MCF 10A (cell line): ENCODE measurements around the gene CNR1. TPM values are rescaled to one million over a fixed set of nuclear protein-coding genes. Genes with fewer than 3 reads are reported as not detected.

ENCODE experiments used
- BruUV-seq: library from RNA; stranded (reverse); fragments of 400-500 nt; replicated peaks from 2 replicates; lab custom pipeline; 2021; lab: Mats Ljungman, UMichigan
- CTCF ChIA-PET: fragments of 300-600 bp; sonication (Branson Sonifier 250); formaldehyde crosslinking; extraction: SDS; loops from one replicate; lab custom pipeline; 2021; ENCODE audit warnings: antibody characterized with exemption, inconsistent platforms; lab: Yijun Ruan, JAX
- POLR2A ChIA-PET: fragments of 300-600, 350-650 bp; sonication (Branson Sonifier 250); formaldehyde crosslinking; extraction: SDS; loops from one replicate; lab custom pipeline; 2020; ENCODE audit warnings: antibody characterized with exemption, inconsistent platforms; lab: Yijun Ruan, JAX
- DNase-seq: peaks from one replicate; pipeline ENCODE4 v3.0.0-alpha.2; 2018; ENCODE audit not compliant: unreplicated experiment
- H3K27ac Mint-ChIP-seq: one replicate; pipeline ENCODE4 v1.8.0; 2022; ENCODE audit warnings: mild to moderate bottlenecking, low read depth, mixed read lengths; ENCODE audit not compliant: unreplicated experiment
- H3K27me3 Mint-ChIP-seq: one replicate; pipeline ENCODE4 v1.8.0; 2022; ENCODE audit warnings: mixed read lengths; ENCODE audit not compliant: insufficient read depth, unreplicated experiment
- H3K36me3 Mint-ChIP-seq: one replicate; pipeline ENCODE4 v1.8.0; 2022; ENCODE audit warnings: mild to moderate bottlenecking, moderate library complexity, mixed read lengths; ENCODE audit not compliant: insufficient read depth, unreplicated experiment
- H3K4me1 Mint-ChIP-seq: one replicate; pipeline ENCODE4 v1.8.0; 2022; ENCODE audit warnings: mixed read lengths; ENCODE audit not compliant: insufficient read depth, unreplicated experiment
- H3K4me3 Mint-ChIP-seq: one replicate; pipeline ENCODE4 v1.8.0; 2022; ENCODE audit warnings: mild to moderate bottlenecking, moderate library complexity, mixed read lengths; ENCODE audit not compliant: unreplicated experiment
- H3K9me3 Mint-ChIP-seq: one replicate; pipeline ENCODE4 v1.8.0; 2022; ENCODE audit warnings: mixed read lengths; ENCODE audit not compliant: unreplicated experiment
- intact Hi-C: fragments of 100-400 bp; cut with micrococcal nuclease; formaldehyde crosslinking; loops from 2 replicates; pipeline ENCODE4 v1.14.1; 2022
- total RNA-seq: library from RNA; stranded (reverse); gene quantifications from 2 replicates; pipeline ENCODE4 v1.2.3, GENCODE V29; 2022
- TF ChIP-seq, protein P1 (sequence below): fragments of 200-600 bp; IDR thresholded peaks from one replicate; pipeline ENCODE4 v1.8.0; 2022; ENCODE audit warnings: antibody characterized with exemption, mild to moderate bottlenecking; ENCODE audit not compliant: unreplicated experiment

CNR1 gene
- total RNA-seq, 1 experiment from 2014 or later: 0.16 TPM

DNA sequence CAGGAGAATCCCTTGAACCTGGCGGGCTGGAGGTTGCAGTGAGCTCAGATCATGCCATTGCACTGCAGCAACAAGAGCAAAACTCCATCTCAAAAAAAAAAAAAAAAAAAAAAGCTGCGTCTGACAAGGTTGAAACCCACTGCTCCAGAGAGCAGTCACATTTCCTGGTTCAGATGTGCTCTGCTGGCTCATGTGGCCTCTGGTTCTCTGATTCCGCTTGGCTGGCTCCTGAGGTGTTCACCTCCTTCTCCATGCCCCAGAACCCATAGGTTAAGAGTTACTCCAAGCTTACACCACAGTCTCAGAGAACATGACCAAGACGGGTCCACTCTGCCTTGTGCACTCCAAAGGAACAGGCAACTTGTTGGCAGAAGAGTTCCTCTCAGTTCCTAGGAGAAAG, 8.8 kb upstream of the CNR1 start:
- Mint-ChIP-seq H3K36me3 (no peaks in the 10 kb centered on the region), H3K27me3 (no peaks in the 10 kb centered on the region), H3K9me3 (no peaks in the 10 kb centered on the region), H3K4me3 (no peak overlapping the region), H3K4me1 (peaks cover 6% of the 10 kb centered on the region), H3K27ac (no peak overlapping the region)
- intact Hi-C loops: no loop called here
- no peak for DNase-seq
- BruUV-seq: no TSS peak
- ChIA-PET CTCF (no interaction called here), POLR2A (no interaction called here)
- TF ChIP-seq, protein P1, sequence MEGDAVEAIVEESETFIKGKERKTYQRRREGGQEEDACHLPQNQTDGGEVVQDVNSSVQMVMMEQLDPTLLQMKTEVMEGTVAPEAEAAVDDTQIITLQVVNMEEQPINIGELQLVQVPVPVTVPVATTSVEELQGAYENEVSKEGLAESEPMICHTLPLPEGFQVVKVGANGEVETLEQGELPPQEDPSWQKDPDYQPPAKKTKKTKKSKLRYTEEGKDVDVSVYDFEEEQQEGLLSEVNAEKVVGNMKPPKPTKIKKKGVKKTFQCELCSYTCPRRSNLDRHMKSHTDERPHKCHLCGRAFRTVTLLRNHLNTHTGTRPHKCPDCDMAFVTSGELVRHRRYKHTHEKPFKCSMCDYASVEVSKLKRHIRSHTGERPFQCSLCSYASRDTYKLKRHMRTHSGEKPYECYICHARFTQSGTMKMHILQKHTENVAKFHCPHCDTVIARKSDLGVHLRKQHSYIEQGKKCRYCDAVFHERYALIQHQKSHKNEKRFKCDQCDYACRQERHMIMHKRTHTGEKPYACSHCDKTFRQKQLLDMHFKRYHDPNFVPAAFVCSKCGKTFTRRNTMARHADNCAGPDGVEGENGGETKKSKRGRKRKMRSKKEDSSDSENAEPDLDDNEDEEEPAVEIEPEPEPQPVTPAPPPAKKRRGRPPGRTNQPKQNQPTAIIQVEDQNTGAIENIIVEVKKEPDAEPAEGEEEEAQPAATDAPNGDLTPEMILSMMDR: no peak

DNA sequence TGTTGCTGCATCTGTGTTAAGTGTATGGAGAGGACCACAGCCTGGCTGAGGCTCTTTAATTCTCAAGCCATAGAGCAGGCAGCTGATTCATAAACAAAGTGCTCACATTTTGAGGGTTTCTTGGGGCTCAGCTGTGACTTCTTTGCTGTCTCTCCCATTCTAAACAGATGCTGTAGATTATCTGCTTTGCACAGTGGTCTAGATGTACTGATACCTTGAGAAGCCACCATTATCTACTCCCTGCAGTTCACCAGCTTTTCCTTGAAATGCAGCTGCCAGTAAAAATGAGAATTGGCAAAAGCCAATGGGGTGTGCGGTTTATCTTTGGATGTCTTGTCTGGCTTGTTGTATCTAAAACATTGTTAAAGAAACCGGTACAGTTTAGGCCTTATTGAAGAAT, 5.2 kb upstream of the CNR1 start:
- no peak overlapping the region for H3K4me3 Mint-ChIP-seq
- TF ChIP-seq, protein P1: no peak
- ChIA-PET CTCF (interaction anchor here (0.6 to 0.9 kb wide), 2 partner anchors 13 to 140 kb away, joined by 4 to 7 read pairs; no protein-coding TSS in a partner anchor), POLR2A (no interaction called here)
- no peaks in the 10 kb centered on the region for H3K36me3 Mint-ChIP-seq
- intact Hi-C loops: no loop called here
- H3K27ac Mint-ChIP-seq: no peak overlapping the region
- H3K4me1 Mint-ChIP-seq: no peaks in the 10 kb centered on the region
- peaks cover 7% of the 10 kb centered on the region for H3K9me3 Mint-ChIP-seq
- H3K27me3 Mint-ChIP-seq: no peaks in the 10 kb centered on the region
- BruUV-seq: no TSS peak
- no peak for DNase-seq

DNA sequence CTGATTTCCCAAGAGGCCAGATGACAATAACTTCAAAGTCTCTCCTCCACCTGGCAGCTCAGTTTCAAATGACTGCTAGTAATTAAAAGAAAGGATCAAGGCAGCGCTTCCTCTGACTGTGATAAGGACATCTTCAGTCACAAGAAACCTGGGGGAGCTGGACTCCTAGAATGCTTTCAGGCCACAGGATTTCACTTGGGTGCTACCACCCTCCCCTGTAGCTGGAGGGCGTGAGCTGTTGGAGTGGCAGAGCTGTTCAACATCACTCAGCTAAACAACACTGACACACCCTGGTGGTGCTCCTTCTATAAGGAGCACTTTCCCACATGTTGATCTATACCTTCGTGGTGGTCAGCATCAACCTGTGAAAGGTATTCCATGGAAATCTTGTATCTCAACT, 2.2 kb upstream of the CNR1 start:
- ChIA-PET POLR2A (no interaction called here), CTCF (no interaction called here)
- no peaks in the 10 kb centered on the region for H3K27me3 Mint-ChIP-seq
- no peak overlapping the region for H3K4me3 Mint-ChIP-seq
- no peak for DNase-seq
- no peaks in the 10 kb centered on the region for H3K36me3 Mint-ChIP-seq
- no TSS peak for BruUV-seq
- no peaks in the 10 kb centered on the region for H3K4me1 Mint-ChIP-seq
- H3K9me3 Mint-ChIP-seq: peaks cover 7% of the 10 kb centered on the region
- intact Hi-C loops: no loop called here
- no peak overlapping the region for H3K27ac Mint-ChIP-seq
- TF ChIP-seq, protein P1: no peak

DNA sequence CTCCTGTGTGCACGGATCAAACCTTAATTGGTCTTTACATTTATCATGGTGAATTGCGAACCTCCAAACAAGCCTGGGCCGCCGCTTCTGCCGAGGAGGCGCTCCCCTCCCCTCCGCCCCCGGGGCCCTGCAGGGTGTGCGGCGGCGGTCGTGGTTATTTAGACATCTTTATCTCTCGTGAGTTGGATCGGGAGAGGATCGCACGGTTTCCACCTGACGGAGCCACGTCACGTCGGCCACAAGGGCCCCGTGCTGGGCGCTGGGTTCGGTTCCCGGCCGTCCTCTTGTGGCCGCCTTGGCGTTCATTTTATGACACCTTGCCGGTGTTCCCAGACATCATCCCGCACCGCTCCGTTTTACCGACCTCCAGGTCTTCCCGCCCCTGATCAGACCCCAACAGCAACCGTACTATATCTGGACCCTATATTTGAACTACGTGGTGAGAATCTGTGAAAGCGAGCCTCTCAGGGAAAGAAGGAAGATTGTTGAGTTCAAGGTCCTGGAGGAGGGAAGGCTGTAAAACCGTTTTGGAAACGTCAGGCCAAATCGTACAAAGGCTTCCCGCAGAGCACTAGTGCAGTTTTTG, 1.3 kb upstream of the CNR1 start:
- H3K9me3 Mint-ChIP-seq: peaks cover 7% of the 10 kb centered on the region
- no peak for DNase-seq
- no peak overlapping the region for H3K4me3 Mint-ChIP-seq
- no peaks in the 10 kb centered on the region for H3K36me3 Mint-ChIP-seq
- intact Hi-C loops: no loop called here
- H3K27me3 Mint-ChIP-seq: no peaks in the 10 kb centered on the region
- H3K4me1 Mint-ChIP-seq: no peaks in the 10 kb centered on the region
- no TSS peak for BruUV-seq
- ChIA-PET CTCF (no interaction called here), POLR2A (no interaction called here)
- no peak overlapping the region for H3K27ac Mint-ChIP-seq
- TF ChIP-seq, protein P1: no peak
